HG03520 (cell line): ENCODE results near the gene MB21D2.
"Not testable (repeated sequence)": the region's sequence is repeated elsewhere in the genome, so short reads cannot be mapped to it uniquely, and the experiment has no call there.

Experiments used
- ATAC-seq: cut with Tn5 transposase; IDR thresholded peaks from one replicate; pipeline ENCODE4 v1.9.1; 2021; ENCODE audit warnings: mild to moderate bottlenecking, moderate library complexity; ENCODE audit not compliant: unreplicated experiment

MB21D2 gene

GRCh38 chr3:192817053-192817452, 100.6 kb downstream of the MB21D2 start:
- ATAC-seq: peak; percentile 37

- no peak for ATAC-seq
These were observed 101.3 kb downstream of the MB21D2 start for GRCh38 chr3:192816351-192816750.

GRCh38 chr3:192812743-192813383, 104.8 kb downstream of the MB21D2 start:
- no peak for ATAC-seq

GRCh38 chr3:192805711-192806110, 111.9 kb downstream of the MB21D2 start:
- no peak for ATAC-seq

GRCh38 chr3:192804502-192804901, 113.2 kb downstream of the MB21D2 start:
- ATAC-seq: no peak

- ATAC-seq: no peak
These were observed 114.4 kb downstream of the MB21D2 start for GRCh38 chr3:192802957-192803899.

- no peak for ATAC-seq
These were observed 115.7 kb downstream of the MB21D2 start for GRCh38 chr3:192801985-192802384.

GRCh38 chr3:192799721-192800120, 117.9 kb downstream of the MB21D2 start:
- no peak for ATAC-seq

GRCh38 chr3:192795021-192795420, 122.6 kb downstream of the MB21D2 start:
- ATAC-seq: no peak

- ATAC-seq: no peak
These were observed 123.4 kb downstream of the MB21D2 start for GRCh38 chr3:192794216-192794615.

GRCh38 chr3:192788816-192789515, 128.7 kb downstream of the MB21D2 start:
- ATAC-seq: not testable (repeated sequence)

GRCh38 chr3:192778508-192778907, 139.1 kb downstream of the MB21D2 start:
- no peak for ATAC-seq

- ATAC-seq: not testable (repeated sequence)
These were observed 143.3 kb downstream of the MB21D2 start for GRCh38 chr3:192774341-192774740.

- no peak for ATAC-seq
These were observed 145.3 kb downstream of the MB21D2 start for GRCh38 chr3:192772240-192772894.

- ATAC-seq: no peak
These were observed 159.0 kb downstream of the MB21D2 start for GRCh38 chr3:192758654-192759053.

GRCh38 chr3:192751148-192751547, 166.5 kb downstream of the MB21D2 start:
- no peak for ATAC-seq

- no peak for ATAC-seq
These were observed 167.5 kb downstream of the MB21D2 start for GRCh38 chr3:192750201-192750600.

- no peak for ATAC-seq
These were observed 169.9 kb downstream of the MB21D2 start for GRCh38 chr3:192747746-192748145.

- no peak for ATAC-seq
These were observed 170.5 kb downstream of the MB21D2 start for GRCh38 chr3:192747145-192747544.
